Right cardiac atrium (tissue), 5 donors: ENCODE measurements around the gene ZNF888. TPM values are rescaled to one million over a fixed set of nuclear protein-coding genes. Genes with fewer than 3 reads are reported as not detected.
"Not testable (repeated sequence)": the region's sequence is repeated elsewhere in the genome, so short reads cannot be mapped to it uniquely, and the experiment has no call there.

Source experiments
- ATAC-seq, 2 donors: fragments of 200-7000 bp; cut with Tn5 transposase; one replicate each; pipeline versions ENCODE4 v1.8.0 to v1.9.1; 2020; ENCODE audit warnings: moderate library complexity in 2 of 2, mild to moderate bottlenecking in 1 of 2
- DNase-seq, 3 donors: peaks; one replicate each; pipeline ENCODE4 v3.0.0-alpha.2; 2020
- H3K27ac ChIP-seq: one replicate; pipeline ENCODE4 v1.5.1; 2013; ENCODE audit warnings: mild to moderate bottlenecking, low read length, control low read depth, moderate library complexity
- H3K27me3 ChIP-seq: one replicate; pipeline ENCODE4 v1.6.1; 2013; ENCODE audit not compliant: control insufficient read depth, insufficient read depth
- H3K4me1 ChIP-seq: one replicate; pipeline ENCODE4 v1.6.1; 2013; ENCODE audit warnings: low read length; ENCODE audit not compliant: control insufficient read depth, insufficient read depth
- H3K4me3 ChIP-seq: one replicate; pipeline ENCODE4 v1.5.1; 2013; ENCODE audit warnings: low read length, control low read depth
- H3K9me3 ChIP-seq: one replicate; pipeline ENCODE4 v1.6.1; 2013; ENCODE audit warnings: low read length; ENCODE audit not compliant: control insufficient read depth
- WGBS: extraction: QIAGEN DNeasy Blood & Tissue Kit; methylation state at CpG from one replicate; pipeline ENCODE4 v1.1.7; 2013; 5-methylcytosine and 5-hydroxymethylcytosine counted together
- intact Hi-C, 4 donors: fragments of 100-400 bp; cut with DNase I; formaldehyde crosslinking; loops; one replicate each; pipeline versions ENCODE4 v1.11.0 to v1.14.0; 2022 to 2023
- polyA plus RNA-seq: library from polyadenylated mRNA; stranded (reverse); fragments of 200-250 nt; gene quantifications from one replicate; pipeline ENCODE4 v1.2.3, GENCODE V29; 2013
- total RNA-seq, 4 donors: library from RNA; stranded (reverse); fragmentation: NEBNext Ultra II Directional; extraction: Animal tissue kit (Norgen Biotek cat#: 25700); gene quantifications; one replicate each; pipeline ENCODE4 v1.2.1, GENCODE V29; 2021
- donor health status: healthy with polysubstance abuse.
- donor health status: DM: no; HTN: yes; CAD: no.
- donor health status: DM: no; HTN: no; CAD: no.
- donor health status: DM: no; HTN: yes; CAD: no; lungs with severe emphysema.
- donor health status: DM: yes; HTN: yes; CAD: no.

The ZNF888 gene
- total and polyA plus RNA-seq, 5 donors, result 1.00 to 1.9 (median 1.8) TPM

- 97% methylated on average over 10 of the region's 10 CpGs for WGBS
- DNase-seq, H3K4me1 ChIP-seq, intact Hi-C loops, H3K4me3 ChIP-seq, H3K27me3 ChIP-seq, H3K27ac ChIP-seq, H3K9me3 ChIP-seq, ATAC-seq: not testable (repeated sequence)
Measured at GRCh38 chr19:52898596-52898995, 24.6 kb downstream of the ZNF888 start.

DNA sequence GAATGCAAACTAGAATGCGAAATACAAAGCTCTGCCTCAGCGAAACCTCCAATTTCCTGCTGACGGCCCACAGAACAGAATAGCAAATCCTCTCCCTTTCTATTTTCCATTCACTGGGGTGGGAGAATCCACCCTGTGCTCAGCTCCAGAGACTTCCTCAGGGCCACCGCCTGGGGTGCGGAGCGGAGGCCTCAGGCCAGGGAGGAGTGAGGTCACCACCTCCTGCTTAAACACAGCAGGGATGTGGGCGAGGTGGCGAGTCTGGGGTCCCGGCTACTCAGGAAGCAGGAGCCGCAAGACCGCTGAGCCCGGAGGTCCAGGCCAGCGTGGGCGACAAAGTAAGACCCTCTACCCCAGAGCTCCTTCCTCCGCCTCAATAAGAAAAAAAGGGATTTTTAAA lies 25.1 kb downstream of the ZNF888 start:
- intact Hi-C loops, result no loop called here
- H3K4me1 ChIP-seq, result no peaks in the 10 kb centered on the region
- H3K27ac ChIP-seq, result no peak overlapping the region
- H3K9me3 ChIP-seq, result no peaks in the 10 kb centered on the region
- no peaks in the 10 kb centered on the region for H3K27me3 ChIP-seq
- 76% methylated on average over 15 of the region's 15 CpGs for WGBS
- DNase-seq (peak; percentile 38 to 65 (median 57)), ATAC-seq (peak in 1 of 2 donors; percentile 63)
- peak overlapping the region; percentile 80 for H3K4me3 ChIP-seq

DNA sequence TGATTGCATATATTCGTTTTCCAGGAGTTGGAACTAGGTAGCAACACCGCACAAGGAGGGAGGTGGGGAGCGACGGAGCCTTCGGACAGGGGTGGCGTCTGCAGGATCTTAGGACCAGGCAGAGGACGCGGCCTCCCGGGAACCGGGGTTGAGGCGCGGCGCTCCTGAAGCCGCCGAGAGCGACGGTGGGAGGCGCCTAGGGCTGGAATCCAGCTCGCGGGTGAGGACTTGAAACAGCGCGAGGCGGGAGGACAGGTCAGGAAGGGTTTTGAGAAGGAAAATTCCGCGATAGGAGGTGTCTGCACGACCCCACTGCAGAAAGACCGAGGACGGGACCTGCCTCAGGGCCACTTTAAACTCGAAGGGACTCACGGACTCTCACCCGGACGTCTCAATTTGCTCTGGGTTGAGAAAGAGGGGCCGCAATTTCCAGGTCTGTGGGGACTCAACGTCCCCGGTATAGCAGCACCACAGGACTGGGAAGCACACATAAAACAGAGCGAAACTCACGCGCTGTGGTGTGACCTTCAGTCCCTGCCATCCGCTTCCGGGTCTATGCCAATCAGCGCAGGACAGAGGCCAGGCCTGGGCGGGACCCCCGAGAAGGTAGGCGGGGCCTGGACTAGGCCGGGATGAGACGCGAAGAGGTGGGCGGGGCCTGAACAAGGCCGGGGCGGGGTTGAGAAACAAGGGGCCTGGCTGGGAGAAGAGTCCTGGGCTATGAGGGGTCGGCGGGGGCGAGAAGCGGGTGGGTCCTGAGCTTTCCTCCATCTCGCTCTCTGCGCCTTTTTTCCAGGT lies 25.9 kb downstream of the ZNF888 start, which contains the start of gene ZNF320:
Gene ZNF320 (minus strand): TSS at position 498 of the 798 bp plus-strand sequence. CDS start 7,380 bp downstream, outside the sequence.
- peak within 1 kb of the TSS; percentile 76 for H3K27ac ChIP-seq
- WGBS, result under 1% methylated on average over 56 of the region's 56 CpGs
- ATAC-seq, result peak; percentile 100
- H3K9me3 ChIP-seq, result no peaks in the 10 kb centered on the region
- intact Hi-C loops, result no loop called here
- peak; percentile 97 to 99 (median 99) for DNase-seq
- no peaks in the 10 kb centered on the region for H3K27me3 ChIP-seq
- H3K4me3 ChIP-seq, result peak within 1 kb of the TSS; percentile 80
- H3K4me1 ChIP-seq, result no peaks in the 10 kb centered on the region

DNA sequence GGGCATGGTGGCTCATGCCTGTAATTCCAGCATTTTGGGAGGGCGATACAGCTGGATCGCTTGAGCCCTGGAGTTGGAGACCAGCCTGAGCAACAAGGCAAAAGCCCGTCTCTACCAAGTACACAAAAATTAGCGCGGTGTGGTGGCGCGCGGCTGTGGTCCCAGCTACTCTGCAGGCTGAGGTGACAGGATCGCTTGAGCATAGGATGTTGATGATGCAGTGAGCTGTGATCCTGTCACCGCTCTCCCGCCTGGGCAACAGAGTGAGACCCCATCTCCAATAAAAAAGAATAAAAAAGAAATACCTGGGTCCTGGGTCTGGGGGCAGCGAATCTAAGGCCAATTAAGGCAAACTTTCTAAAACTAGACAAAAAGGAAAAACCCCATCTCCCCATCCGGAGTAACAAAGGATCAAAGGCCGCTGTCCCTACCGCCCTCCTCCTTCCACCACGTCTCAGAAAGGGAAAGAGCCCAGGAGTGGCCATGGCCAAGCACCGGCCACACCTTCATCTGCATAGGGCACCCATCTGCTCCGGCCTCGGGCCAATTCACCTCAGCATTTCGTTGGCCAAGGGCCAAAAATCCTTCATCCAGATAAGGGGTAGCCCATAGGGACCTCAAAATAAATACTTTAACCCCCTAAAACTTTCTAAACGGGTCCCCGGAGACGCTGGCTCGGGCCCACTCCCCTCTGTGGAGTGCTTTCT lies 26.6 kb downstream of the ZNF888 start:
- H3K27ac ChIP-seq, result peak overlapping the region; percentile 76
- peak; percentile 55 to 70 for ATAC-seq
- peak; percentile 45 to 61 (median 57) for DNase-seq
- H3K27me3 ChIP-seq, result no peaks in the 10 kb centered on the region
- H3K4me3 ChIP-seq, result peak overlapping the region; percentile 80
- H3K4me1 ChIP-seq, result no peaks in the 10 kb centered on the region
- WGBS, result 41% methylated on average over 24 of the region's 24 CpGs
- no peaks in the 10 kb centered on the region for H3K9me3 ChIP-seq
- intact Hi-C loops, result no loop called here

GRCh38 chr19:52891336-52891735 lies 31.9 kb downstream of the ZNF888 start:
- H3K9me3 ChIP-seq, result no peaks in the 10 kb centered on the region
- no peak for ATAC-seq
- no peak overlapping the region for H3K27ac ChIP-seq
- H3K4me1 ChIP-seq, result no peaks in the 10 kb centered on the region
- no peaks in the 10 kb centered on the region for H3K27me3 ChIP-seq
- no peak for DNase-seq
- H3K4me3 ChIP-seq, result no peak overlapping the region
- intact Hi-C loops, result no loop called here
- 46% methylated on average over 4 of the region's 4 CpGs for WGBS

GRCh38 chr19:52889931-52890330 lies 33.3 kb downstream of the ZNF888 start:
- intact Hi-C loops, result no loop called here
- 96% methylated on average over 4 of the region's 4 CpGs for WGBS
- H3K27ac ChIP-seq, result no peak overlapping the region
- no peak for DNase-seq
- ATAC-seq, result no peak
- no peaks in the 10 kb centered on the region for H3K27me3 ChIP-seq
- no peaks in the 10 kb centered on the region for H3K9me3 ChIP-seq
- H3K4me1 ChIP-seq, result no peaks in the 10 kb centered on the region
- H3K4me3 ChIP-seq, result no peak overlapping the region

DNA sequence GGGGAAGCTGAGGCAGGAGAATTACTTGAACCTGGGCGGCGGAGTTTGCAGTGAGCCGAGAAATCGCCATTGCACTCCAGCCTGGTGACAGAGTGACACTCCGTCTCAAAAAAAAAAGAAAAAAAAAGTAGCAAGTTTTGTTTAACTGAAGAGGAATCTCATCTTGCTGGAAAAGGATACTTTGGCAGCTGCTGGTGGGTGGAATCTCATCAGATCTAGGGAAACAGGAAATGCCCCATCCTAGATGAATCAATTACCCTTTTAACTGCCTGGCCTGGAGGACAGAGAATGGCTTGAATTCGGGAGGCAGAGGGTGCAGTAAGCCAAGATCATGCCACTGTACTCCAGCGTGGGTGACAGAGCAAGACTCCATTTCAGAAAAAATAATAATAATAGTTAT lies 34.2 kb downstream of the ZNF888 start:
- Histone ChIP-seq H3K4me3 (no peak overlapping the region), H3K27ac (no peak overlapping the region), H3K4me1 (no peaks in the 10 kb centered on the region), H3K27me3 (no peaks in the 10 kb centered on the region), H3K9me3 (no peaks in the 10 kb centered on the region)
- intact Hi-C loops, result no loop called here
- 89% methylated on average over 7 of the region's 7 CpGs for WGBS
- DNase-seq, result no peak
- no peak for ATAC-seq

GRCh38 chr19:52880895-52881389 lies 42.3 kb downstream of the ZNF888 start:
- no peaks in the 10 kb centered on the region for H3K4me1 ChIP-seq
- intact Hi-C loops, result no loop called here
- WGBS, result 90% methylated on average over 11 of the region's 11 CpGs
- no peaks in the 10 kb centered on the region for H3K27me3 ChIP-seq
- no peak for ATAC-seq
- no peak overlapping the region for H3K4me3 ChIP-seq
- no peak for DNase-seq
- H3K9me3 ChIP-seq, result peaks cover 3% of the 10 kb centered on the region
- H3K27ac ChIP-seq, result no peak overlapping the region

GRCh38 chr19:52872996-52873395 lies 50.2 kb downstream of the ZNF888 start:
- H3K27ac ChIP-seq, H3K9me3 ChIP-seq, intact Hi-C loops, H3K27me3 ChIP-seq, ATAC-seq, DNase-seq, H3K4me3 ChIP-seq, H3K4me1 ChIP-seq: not testable (repeated sequence)
- WGBS, result 62% methylated on average over 6 of the region's 6 CpGs

DNA sequence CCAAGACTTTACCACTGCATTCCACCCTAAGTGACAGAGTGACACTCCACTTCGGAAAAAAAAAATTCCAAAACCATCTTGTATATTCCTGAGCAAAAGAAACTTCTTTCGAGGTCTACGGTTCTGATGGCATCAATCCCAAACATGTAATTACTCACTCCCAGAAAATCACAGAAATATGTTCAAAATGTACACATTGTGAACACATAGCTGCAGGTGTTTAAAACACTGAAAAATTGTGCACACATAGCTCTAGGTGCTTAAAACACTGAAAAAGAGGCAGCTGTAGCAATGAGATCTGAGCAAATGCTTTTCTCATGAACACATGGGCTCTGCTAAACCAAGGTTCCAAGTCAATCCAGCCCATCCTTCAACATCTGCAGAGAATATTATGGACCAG lies 51.8 kb downstream of the ZNF888 start:
- DNase-seq (no peak), ATAC-seq (no peak)
- no peaks in the 10 kb centered on the region for H3K9me3 ChIP-seq
- WGBS, result 93% methylated on average over 3 of the region's 3 CpGs
- no peak overlapping the region for H3K27ac ChIP-seq
- no peaks in the 10 kb centered on the region for H3K27me3 ChIP-seq
- no peaks in the 10 kb centered on the region for H3K4me1 ChIP-seq
- intact Hi-C loops, result no loop called here
- H3K4me3 ChIP-seq, result no peak overlapping the region

DNA sequence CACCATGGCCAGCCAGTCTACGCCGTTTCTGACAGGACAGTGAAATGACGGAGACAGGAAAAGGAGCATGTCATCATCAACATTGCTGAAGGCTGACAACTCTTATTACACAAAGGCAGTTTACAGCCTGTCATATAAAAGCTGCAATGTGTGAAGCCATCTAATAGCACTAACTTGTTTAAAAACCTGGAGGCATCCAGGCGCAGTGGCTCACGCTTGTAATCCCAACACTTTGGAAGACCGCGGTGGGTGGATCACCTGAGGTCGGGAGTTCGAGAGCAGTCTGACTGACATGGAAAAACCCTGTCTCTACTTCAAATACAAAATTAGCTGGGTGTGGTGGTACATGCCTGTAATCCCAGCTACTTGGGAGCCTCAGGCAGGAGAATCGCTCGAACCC lies 55.2 kb downstream of the ZNF888 start:
- H3K9me3 ChIP-seq, DNase-seq, ATAC-seq, intact Hi-C loops, H3K4me3 ChIP-seq, H3K27me3 ChIP-seq, H3K27ac ChIP-seq, H3K4me1 ChIP-seq: not testable (repeated sequence)
- WGBS, result 97% methylated on average over 11 of the region's 11 CpGs
